NCI-H82 treated with DMSO at 0.1 percent for 48 hours (cell line): ENCODE results near the gene BAG1.

Source experiments
- DNase-seq: peaks from one replicate; lab custom pipeline; 2025; ENCODE audit not compliant: unreplicated experiment; lab: John Stamatoyannopoulos, UW

Gene BAG1

DNA sequence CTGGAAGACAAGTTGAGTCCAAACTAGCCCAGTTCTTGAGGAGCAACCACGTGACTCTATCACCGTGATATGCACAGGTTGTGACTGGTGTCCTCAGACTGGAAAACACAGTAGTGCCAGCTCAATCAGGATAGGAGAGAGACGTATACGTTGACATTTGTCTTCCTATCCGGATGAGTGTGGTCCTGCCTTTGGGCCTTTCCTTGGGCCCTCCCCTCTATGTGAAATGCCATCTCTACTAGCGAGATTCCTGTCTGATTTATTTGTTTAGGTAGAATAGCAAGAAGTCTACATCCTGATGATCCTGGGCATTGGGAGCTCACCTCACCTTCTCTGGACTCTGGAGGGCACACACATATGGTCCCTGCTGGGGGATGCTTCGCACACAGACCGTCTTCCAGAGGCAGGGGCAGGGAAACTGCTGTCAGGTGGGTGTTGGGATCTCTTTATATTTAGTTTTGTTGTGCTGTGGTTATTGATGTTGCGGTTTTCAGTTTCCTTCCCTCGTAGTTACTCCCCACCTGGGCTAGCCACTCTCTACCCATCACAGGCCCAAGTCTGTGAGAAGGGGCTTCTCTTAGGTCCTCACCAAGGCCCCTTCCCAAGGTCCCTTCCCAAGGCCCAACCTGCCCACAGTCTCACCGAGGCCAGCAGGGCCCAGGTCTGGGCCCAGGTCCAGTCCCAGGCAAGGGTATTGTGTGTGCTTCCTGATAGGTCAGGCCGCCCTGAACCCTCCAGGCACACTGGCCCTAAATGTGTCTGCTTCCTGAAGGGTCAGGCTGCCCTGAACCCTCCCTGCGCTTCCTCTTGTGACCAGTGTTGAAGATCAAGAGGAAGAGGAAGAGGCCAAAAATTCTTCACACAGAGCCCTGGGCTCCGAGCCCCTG, 43.6 kb downstream of the BAG1 start:
- no peak for DNase-seq

DNA sequence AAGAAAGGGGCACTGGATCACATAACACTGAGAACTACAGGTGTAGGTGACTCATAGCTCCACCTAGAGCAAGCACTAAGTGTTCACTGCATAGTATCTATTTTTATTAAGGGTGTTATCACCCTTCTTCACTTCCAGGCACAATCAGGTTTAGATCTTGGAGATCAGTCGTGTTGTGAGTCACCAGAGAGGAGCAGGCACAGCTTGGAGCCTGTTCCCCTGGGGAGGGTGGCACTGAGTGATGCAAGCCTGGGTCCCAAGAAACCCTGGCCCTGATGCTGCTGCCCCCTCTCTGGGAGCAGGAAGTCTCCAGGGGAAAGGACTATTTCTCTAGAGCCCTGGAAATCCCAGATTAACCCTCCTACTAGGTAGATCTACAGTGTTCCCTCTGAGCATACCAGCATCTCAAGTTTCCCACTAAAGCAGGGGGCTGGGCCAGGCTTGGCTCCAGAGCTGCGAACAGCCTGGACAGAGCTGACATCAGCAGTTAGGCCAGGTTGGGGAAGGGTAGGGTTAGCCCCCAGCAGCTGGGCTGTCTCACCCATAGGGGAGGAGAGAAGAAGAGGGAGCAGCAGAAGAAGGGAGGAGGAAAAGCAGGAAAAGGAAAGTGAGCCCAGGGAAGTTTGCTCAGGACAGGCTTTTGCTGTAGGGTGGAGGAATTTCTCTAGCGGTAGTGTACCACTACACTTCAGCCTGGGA, 52.7 kb downstream of the BAG1 start:
- DNase-seq, result peak; percentile 46

DNA sequence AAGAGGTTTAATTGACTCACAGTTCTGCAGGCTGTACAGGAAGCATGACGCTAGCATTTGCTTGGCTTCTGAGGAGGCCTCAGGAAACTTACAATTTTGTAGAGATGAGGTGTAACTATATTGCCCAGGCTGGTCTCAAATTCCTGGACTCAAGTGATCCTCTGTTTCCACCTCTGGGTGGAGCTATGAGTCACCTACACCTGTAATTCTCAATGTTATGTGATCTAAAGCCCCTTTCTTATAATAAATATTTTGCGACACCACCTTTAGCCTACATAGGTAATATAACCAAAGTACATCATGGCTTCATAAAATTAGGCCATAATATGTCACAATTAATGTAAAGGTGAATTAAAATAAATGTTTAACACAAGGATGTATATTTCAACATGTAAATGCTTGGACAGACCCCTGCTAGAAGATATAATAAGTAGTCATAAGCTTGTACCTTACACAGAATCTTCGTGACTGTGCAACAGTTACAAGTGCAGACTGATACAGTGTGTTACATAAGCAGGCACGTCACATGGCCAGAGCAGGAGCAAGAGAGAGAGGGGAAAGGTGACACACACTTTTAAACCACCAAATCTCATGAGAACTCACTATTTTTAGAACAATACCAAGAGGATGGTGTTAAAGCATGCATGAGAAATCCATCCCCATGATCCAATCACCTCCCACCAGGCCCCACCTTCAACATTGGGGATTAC, 54.3 kb downstream of the BAG1 start:
- DNase-seq, result no peak

DNA sequence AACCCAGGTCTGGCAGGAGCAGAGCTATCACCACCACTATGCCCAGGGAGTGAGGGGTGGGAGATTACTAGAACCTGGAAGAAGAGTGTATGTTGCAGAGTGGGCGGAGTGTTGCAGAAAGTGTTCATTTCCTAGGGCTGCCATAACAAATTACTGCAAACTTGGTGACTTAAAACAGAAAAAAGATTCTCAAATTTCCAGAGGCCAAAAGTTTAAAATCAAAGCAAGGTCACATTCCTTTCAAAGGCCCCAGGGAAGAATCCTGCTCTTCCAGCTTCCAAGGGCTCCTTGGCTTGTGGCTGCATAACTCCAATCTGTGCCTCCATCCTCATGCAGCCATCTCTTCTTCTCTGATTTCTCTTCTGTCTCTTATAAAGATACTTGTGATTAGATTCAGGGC, 55.1 kb downstream of the BAG1 start:
- no peak for DNase-seq

DNA sequence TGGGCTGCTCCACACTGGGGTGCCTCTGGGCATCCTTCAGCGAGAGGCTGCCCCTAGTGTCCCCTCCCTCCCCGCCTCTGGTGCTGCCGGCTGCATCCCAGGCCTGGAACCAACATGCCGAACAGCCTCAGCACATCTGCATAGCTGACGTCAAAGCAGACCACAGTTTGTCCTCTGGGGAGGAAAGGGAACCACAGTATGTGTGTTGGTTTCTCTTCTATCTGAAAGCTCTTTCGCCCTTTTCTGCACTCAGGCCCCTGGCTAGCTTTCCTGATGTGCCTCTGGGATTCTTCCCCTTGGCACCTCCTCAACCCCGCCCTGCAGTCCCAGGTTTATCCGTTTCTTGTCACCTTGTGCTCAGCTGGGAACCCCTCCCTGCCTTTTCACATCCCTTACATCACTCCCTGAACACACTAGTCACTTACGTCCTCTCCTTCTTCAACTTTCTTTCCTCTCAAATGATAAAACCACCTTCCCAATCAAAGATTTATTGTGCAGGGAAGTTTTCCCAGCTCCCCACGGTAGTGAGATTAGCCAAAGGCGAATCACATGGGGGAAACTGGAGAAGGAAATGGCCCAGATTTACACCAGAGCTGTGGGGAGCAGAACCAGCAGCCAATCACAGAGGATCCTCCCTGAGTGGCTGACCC, 61.8 kb downstream of the BAG1 start:
- no peak for DNase-seq
